ENCODE measurements around the gene ACSL3. TPM values are rescaled to one million over a fixed set of nuclear protein-coding genes. Genes with fewer than 3 reads are reported as not detected.

Gene ACSL3
- total RNA-seq, 1 donor from 2014 or later: 106 TPM

DNA sequence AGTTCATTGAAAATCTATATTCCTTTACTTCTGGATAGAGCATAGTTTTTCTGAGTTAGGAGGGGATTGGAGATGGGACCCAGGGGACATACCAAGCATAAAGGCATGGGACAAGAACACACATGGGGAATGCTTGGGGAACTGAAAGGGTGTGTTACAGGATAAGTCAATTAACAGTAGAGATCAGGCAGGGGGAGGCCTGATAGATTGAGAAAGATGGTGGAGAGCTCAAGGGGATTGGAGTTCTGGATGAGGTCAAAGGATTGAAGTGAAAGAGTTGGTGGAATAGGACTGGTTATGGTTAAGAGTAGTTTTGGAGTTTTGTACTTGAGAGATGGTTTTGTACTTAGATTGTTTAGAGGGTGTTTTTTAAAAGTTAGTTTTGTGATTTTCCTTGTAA lies 16.1 kb downstream of the ACSL3 start:
- H3K4me3 Mint-ChIP-seq: no peak overlapping the region
- TF ChIP-seq, protein P1, sequence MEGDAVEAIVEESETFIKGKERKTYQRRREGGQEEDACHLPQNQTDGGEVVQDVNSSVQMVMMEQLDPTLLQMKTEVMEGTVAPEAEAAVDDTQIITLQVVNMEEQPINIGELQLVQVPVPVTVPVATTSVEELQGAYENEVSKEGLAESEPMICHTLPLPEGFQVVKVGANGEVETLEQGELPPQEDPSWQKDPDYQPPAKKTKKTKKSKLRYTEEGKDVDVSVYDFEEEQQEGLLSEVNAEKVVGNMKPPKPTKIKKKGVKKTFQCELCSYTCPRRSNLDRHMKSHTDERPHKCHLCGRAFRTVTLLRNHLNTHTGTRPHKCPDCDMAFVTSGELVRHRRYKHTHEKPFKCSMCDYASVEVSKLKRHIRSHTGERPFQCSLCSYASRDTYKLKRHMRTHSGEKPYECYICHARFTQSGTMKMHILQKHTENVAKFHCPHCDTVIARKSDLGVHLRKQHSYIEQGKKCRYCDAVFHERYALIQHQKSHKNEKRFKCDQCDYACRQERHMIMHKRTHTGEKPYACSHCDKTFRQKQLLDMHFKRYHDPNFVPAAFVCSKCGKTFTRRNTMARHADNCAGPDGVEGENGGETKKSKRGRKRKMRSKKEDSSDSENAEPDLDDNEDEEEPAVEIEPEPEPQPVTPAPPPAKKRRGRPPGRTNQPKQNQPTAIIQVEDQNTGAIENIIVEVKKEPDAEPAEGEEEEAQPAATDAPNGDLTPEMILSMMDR (IDR thresholded peaks at IDR 0.05): no peak
- H3K9ac ChIP-seq: no peak overlapping the region
- no peaks in the 10 kb centered on the region for H3K4me1 ChIP-seq
- peaks cover 21% of the 10 kb centered on the region for H3K36me3 Mint-ChIP-seq
- peaks cover 100% of the 10 kb centered on the region for H3K79me2 ChIP-seq (ENCODE audit: low read depth)
- no peaks in the 10 kb centered on the region for H3K27me3 ChIP-seq
- no peaks in the 10 kb centered on the region for H3F3A ChIP-seq (ENCODE audit: low read depth)
- no peak overlapping the region for H3K27ac ChIP-seq
- H3K4me3 ChIP-seq: no peak overlapping the region
- H3K9me3 ChIP-seq (ENCODE audit: low read depth): no peaks in the 10 kb centered on the region
- H3K4me1 Mint-ChIP-seq: no peaks in the 10 kb centered on the region
- H3K4me2 ChIP-seq: no peak overlapping the region
- peaks cover 1% of the 10 kb centered on the region for H3K36me3 ChIP-seq
- no peak overlapping the region for H2AFZ ChIP-seq (replicated peaks)
- DNase-seq (ENCODE audit: low spot score): no peak
- peaks cover 27% of the 10 kb centered on the region for H3K9me3 Mint-ChIP-seq
- no peaks in the 10 kb centered on the region for H3K27me3 Mint-ChIP-seq (ENCODE audit: insufficient read depth, low read depth)
- H4K20me1 ChIP-seq (ENCODE audit: low read depth): peaks cover 35% of the 10 kb centered on the region
- H3K27ac Mint-ChIP-seq: no peak overlapping the region

DNA sequence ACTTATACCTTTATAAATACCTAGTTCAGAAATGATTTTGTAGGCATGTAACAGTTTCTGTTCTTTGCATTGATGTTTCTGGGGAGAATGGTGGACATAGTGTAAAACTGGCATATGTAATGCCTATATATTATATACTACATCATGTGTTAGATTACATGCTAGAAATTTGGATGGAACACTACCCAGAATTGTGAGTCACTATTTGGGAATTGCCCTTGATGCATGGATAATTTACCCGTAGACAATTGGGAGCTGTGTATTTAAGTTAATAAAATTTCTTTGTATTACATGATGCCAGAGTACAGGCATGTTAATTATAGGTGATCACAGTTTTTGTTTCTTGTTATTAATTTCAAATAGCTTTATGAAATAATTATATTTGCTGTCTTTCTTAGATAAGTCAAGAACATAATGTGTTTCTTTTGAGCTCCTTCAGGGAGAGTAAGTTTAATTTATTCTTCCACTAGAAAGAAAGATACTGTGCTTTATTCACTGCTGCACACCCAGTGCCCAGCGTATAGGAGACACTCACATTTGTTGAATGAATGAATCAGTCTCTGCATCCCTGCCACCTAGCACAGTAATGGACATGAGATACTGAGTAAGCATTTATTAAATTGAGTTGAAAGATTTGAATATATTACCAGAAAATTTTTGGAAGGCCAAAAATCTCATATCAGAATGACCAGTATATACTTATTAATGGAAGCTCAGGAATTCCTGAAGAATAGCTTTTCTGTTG lies 16.9 kb downstream of the ACSL3 start:
- Histone ChIP-seq H3K27ac (no peak overlapping the region), H3K36me3 (peaks cover 3% of the 10 kb centered on the region), H3K9ac (no peak overlapping the region), H3K27me3 (no peaks in the 10 kb centered on the region), H2AFZ (replicated peaks) (no peak overlapping the region), H3F3A (ENCODE audit: low read depth) (no peaks in the 10 kb centered on the region), H3K79me2 (ENCODE audit: low read depth) (peaks cover 100% of the 10 kb centered on the region), H3K4me2 (no peak overlapping the region), H3K4me3 (no peak overlapping the region), H3K9me3 (ENCODE audit: low read depth) (no peaks in the 10 kb centered on the region), H4K20me1 (ENCODE audit: low read depth) (peaks cover 27% of the 10 kb centered on the region), H3K4me1 (no peaks in the 10 kb centered on the region)
- H3K27ac Mint-ChIP-seq: no peak overlapping the region
- peaks cover 28% of the 10 kb centered on the region for H3K9me3 Mint-ChIP-seq
- no peaks in the 10 kb centered on the region for H3K27me3 Mint-ChIP-seq (ENCODE audit: insufficient read depth, low read depth)
- no peak for DNase-seq (ENCODE audit: low spot score)
- H3K4me3 Mint-ChIP-seq: no peak overlapping the region
- H3K36me3 Mint-ChIP-seq: peaks cover 22% of the 10 kb centered on the region
- TF ChIP-seq, protein P1 (IDR thresholded peaks at IDR 0.05): no peak
- TF ChIP-seq EZH2phosphoT487 (IDR thresholded peaks at IDR 0.05) (no peak), EZH2 (IDR thresholded peaks at IDR 0.05) (no peak)
- H3K4me1 Mint-ChIP-seq: no peaks in the 10 kb centered on the region

DNA sequence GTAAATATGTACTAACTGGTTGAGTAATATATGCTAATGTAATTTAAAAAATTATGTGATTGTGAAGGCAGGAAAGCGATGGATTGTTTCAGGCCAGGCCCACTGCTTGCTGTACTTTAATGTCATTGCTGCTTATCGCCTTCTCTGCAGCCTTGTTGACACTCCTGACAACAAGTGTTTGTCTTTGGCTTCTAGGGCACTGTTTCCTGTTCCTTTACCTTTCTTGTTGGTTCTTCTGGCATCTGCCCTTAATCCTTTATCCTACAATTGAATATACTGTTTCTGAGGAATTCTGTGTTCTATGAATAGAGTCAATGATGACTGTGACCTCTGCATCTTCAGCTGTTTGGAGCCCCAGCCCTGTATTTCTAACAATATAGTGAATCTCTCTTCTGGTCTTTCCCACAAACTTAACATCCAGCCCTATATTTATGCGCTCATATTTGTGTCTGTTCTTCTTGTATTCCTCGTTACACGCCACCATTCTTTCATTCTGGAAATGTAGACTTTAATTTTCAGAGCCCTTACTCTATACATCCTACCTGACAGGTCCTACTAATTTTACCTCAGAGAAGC lies 17.6 kb downstream of the ACSL3 start:
- no peak overlapping the region for H3K4me3 ChIP-seq
- peaks cover 22% of the 10 kb centered on the region for H3K36me3 Mint-ChIP-seq
- H3K27ac ChIP-seq: no peak overlapping the region
- no peak overlapping the region for H3K4me2 ChIP-seq
- no peaks in the 10 kb centered on the region for H3F3A ChIP-seq (ENCODE audit: low read depth)
- H3K4me3 Mint-ChIP-seq: no peak overlapping the region
- H3K4me1 ChIP-seq: no peaks in the 10 kb centered on the region
- peaks cover 100% of the 10 kb centered on the region for H3K79me2 ChIP-seq (ENCODE audit: low read depth)
- no peak overlapping the region for H3K27ac Mint-ChIP-seq
- DNase-seq (ENCODE audit: low spot score): no peak
- H4K20me1 ChIP-seq (ENCODE audit: low read depth): peaks cover 24% of the 10 kb centered on the region
- no peaks in the 10 kb centered on the region for H3K9me3 ChIP-seq (ENCODE audit: low read depth)
- no peaks in the 10 kb centered on the region for H3K4me1 Mint-ChIP-seq
- no peaks in the 10 kb centered on the region for H3K27me3 Mint-ChIP-seq (ENCODE audit: insufficient read depth, low read depth)
- H3K9ac ChIP-seq: no peak overlapping the region
- TF ChIP-seq, protein P1 (IDR thresholded peaks at IDR 0.05): no peak
- TF ChIP-seq EZH2phosphoT487 (IDR thresholded peaks at IDR 0.05) (no peak), EZH2 (IDR thresholded peaks at IDR 0.05) (no peak)
- peaks cover 30% of the 10 kb centered on the region for H3K9me3 Mint-ChIP-seq
- no peaks in the 10 kb centered on the region for H3K27me3 ChIP-seq
- H3K36me3 ChIP-seq: peaks cover 3% of the 10 kb centered on the region
- H2AFZ ChIP-seq (replicated peaks): no peak overlapping the region
